ENCODE results near the gene IFT88. TPM values are rescaled to one million over a fixed set of nuclear protein-coding genes. Genes with fewer than 3 reads are reported as not detected.

The IFT88 gene
- total and polyA plus RNA-seq, 7 experiments from 2014 or later: 5.0 to 17.0 (median 9.8) TPM

DNA sequence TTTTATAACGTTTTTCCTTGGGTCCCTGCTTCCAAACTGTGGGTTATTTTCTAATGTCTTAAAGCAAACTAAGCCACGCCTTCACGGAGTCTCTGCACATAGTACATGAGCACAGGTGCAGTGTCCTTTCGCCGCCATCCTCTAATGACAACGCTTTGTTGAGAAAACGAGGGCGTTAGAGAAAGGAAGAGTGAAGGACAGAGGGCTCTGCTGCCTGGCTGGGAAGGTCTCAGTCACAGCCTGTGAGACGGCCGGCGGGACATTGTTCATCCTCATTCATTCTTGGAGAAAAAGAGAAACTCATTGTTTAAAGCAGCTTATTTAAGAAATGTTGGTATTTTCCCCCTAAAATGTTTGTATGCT is 146.0 kb downstream of the IFT88 start:
- ChIA-PET CTCF (interaction anchor here (0.8 to 2.4 kb wide), 2 partner anchors 79 to 116 kb away, joined by 3 to 19 read pairs; no protein-coding TSS in a partner anchor), POLR2A (no interaction called here)
- Mint-ChIP-seq H3K9me3 (peaks cover 0 to 3% (median 0%) of the 10 kb centered on the region in 11 donors), H3K4me1 (peaks cover 5 to 13% (median 8%) of the 10 kb centered on the region in 7 donors), H3K36me3 (no peaks in the 10 kb centered on the region), H3K4me3 (peak overlapping the region in 2 of 10 donors; percentile 5 to 46), H3K27ac (no peak overlapping the region), H3K27me3 (peaks cover 0 to 7% (median 6%) of the 10 kb centered on the region in 5 donors)
- Histone ChIP-seq H3K27me3 (ENCODE audit: control insufficient read depth in 2 of 2, insufficient read depth in 2 of 2, low read length in 2 of 2) (no peaks in the 10 kb centered on the region), H3K36me3 (ENCODE audit: control insufficient read depth in 2 of 3, insufficient read depth in 3 of 3, low read length in 3 of 3) (no peaks in the 10 kb centered on the region), H3K4me1 (ENCODE audit: control insufficient read depth in 2 of 2, insufficient read depth in 2 of 2, low read length in 2 of 2) (no peaks in the 10 kb centered on the region), H3K27ac (ENCODE audit: low read depth, low read length) (no peak overlapping the region), H3K4me3 (ENCODE audit: low read length) (no peak overlapping the region), H3K9me3 (ENCODE audit: control insufficient read depth in 2 of 3, low read length in 3 of 3) (no peaks in the 10 kb centered on the region)
- ATAC-seq: no peak
- DNase-seq: no peak
- intact Hi-C loops (cut with micrococcal nuclease): loop anchor here in 1 of 2 donors (2.0 to 5.0 kb wide), 2 partner anchors 60 to 516 kb away; partner anchors contain the start of gene EEF1AKMT1

DNA sequence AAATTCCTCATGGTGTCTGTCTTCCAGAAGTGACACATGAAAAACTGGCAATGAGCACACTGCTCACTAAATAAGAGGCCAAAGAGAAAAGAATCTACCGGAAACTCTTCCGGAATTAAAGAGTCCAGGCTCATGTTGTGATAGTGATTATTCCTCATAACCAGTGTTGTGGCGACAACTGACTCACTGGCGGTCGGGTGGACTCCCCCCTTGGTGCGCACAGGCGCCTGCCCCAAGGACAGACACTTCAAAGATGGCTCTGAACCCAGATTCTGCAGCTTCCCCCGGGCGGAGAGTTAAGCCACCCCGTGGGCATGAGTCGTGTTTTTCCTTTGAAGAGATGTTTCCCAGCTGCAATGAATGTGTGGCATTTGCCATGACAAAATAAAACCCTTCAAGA is 146.8 kb downstream of the IFT88 start:
- intact Hi-C loops (cut with micrococcal nuclease): loop anchor here in 1 of 2 donors (2.0 to 5.0 kb wide), 2 partner anchors 59 to 516 kb away; partner anchors contain the start of gene EEF1AKMT1
- H3K4me3 Mint-ChIP-seq: no peak overlapping the region
- no peak overlapping the region for H3K27ac ChIP-seq (ENCODE audit: low read depth, low read length)
- no peak overlapping the region for H3K27ac Mint-ChIP-seq
- H3K36me3 ChIP-seq (ENCODE audit: control insufficient read depth in 2 of 3, insufficient read depth in 3 of 3, low read length in 3 of 3): no peaks in the 10 kb centered on the region
- peaks cover 0 to 3% (median 0%) of the 10 kb centered on the region in 11 donors for H3K9me3 Mint-ChIP-seq
- ChIA-PET POLR2A (no interaction called here), CTCF (interaction anchor here (0.7 to 2.4 kb wide), 4 partner anchors 80 to 215 kb away, joined by 3 to 19 read pairs (median 3); no protein-coding TSS in a partner anchor)
- H3K4me1 ChIP-seq (ENCODE audit: control insufficient read depth in 2 of 2, insufficient read depth in 2 of 2, low read length in 2 of 2): no peaks in the 10 kb centered on the region
- peaks cover 0 to 7% (median 6%) of the 10 kb centered on the region in 5 donors for H3K27me3 Mint-ChIP-seq
- ATAC-seq: no peak
- no peak overlapping the region for H3K4me3 ChIP-seq (ENCODE audit: low read length)
- no peaks in the 10 kb centered on the region for H3K9me3 ChIP-seq (ENCODE audit: control insufficient read depth in 2 of 3, low read length in 3 of 3)
- no peaks in the 10 kb centered on the region for H3K36me3 Mint-ChIP-seq
- peaks cover 5 to 13% (median 8%) of the 10 kb centered on the region in 7 donors for H3K4me1 Mint-ChIP-seq
- no peaks in the 10 kb centered on the region for H3K27me3 ChIP-seq (ENCODE audit: control insufficient read depth in 2 of 2, insufficient read depth in 2 of 2, low read length in 2 of 2)
- no peak for DNase-seq

DNA sequence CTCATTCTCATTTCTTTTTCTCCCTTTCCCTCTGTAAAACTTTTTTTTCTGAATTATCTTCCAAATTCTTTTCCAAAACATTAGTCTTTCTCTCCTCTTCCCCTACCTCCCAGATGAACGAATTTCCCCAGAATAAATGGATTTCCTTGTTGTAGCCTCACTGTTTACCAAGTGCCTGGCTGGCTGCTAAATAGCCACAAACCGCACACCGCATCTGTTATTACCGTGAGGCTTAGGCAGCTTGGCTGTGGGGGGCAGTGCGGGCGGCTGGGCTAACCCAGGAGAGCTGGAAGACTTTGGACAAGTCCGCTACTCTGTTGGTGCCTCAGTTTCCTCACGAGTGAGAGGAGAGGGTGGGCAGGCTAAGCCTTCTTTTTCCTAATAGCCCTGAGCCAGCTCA is 147.2 kb downstream of the IFT88 start:
- Mint-ChIP-seq H3K4me1 (peaks cover 5 to 13% (median 8%) of the 10 kb centered on the region in 7 donors), H3K9me3 (peaks cover 0 to 3% (median 0%) of the 10 kb centered on the region in 11 donors), H3K4me3 (no peak overlapping the region), H3K27me3 (peaks cover 0 to 7% (median 6%) of the 10 kb centered on the region in 5 donors), H3K36me3 (no peaks in the 10 kb centered on the region), H3K27ac (no peak overlapping the region)
- Histone ChIP-seq H3K36me3 (ENCODE audit: control insufficient read depth in 2 of 3, insufficient read depth in 3 of 3, low read length in 3 of 3) (no peaks in the 10 kb centered on the region), H3K9me3 (ENCODE audit: control insufficient read depth in 2 of 3, low read length in 3 of 3) (no peaks in the 10 kb centered on the region), H3K27me3 (ENCODE audit: control insufficient read depth in 2 of 2, insufficient read depth in 2 of 2, low read length in 2 of 2) (no peaks in the 10 kb centered on the region), H3K4me1 (ENCODE audit: control insufficient read depth in 2 of 2, insufficient read depth in 2 of 2, low read length in 2 of 2) (no peaks in the 10 kb centered on the region), H3K27ac (ENCODE audit: low read depth, low read length) (no peak overlapping the region), H3K4me3 (ENCODE audit: low read length) (no peak overlapping the region)
- DNase-seq: no peak
- ATAC-seq: no peak
- ChIA-PET CTCF (interaction anchor here (0.7 to 1.2 kb wide), 3 partner anchors 210 to 215 kb away, joined by 3 read pairs; no protein-coding TSS in a partner anchor), POLR2A (no interaction called here)
- intact Hi-C loops (cut with micrococcal nuclease): loop anchor here in 1 of 2 donors (5.0 kb wide), 1 partner anchor 517 kb away; no protein-coding TSS in a partner anchor

DNA sequence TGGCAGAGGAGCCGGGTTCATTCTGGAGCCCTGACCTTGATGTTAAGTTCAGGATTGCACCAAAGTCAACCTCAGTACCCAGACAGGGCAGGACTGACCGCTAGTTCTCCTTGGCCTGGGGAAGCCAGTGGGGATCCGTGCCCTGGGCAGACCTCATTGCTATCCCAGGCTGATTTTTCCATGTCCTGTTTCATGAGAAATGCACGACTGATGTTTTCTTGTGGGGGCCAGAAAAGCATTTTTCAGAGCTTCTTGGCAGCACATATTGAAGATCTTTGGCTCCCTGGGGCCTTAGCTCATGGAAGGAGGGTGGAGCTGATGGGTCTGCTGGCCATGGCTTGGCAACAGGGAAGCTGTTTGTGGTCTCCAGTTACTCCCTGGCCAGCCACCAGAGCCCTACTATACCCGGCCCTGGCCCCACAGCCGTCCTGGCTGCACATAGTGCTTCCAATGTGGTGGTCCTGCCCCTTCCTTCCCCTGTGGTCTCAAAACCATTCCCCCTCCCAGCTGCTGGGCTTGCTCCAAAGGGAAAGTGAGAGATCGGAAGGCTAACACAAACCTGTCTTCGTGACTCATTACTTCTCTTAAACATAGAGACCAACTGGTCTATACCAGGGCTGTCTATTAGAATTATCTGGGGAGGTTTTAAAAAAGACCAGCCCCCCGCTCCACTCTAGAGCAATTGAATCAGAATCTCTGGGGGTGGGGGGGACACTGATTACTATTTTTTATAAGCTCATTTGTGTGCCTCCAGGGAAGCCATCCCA is 147.8 kb downstream of the IFT88 start:
- peaks cover 0 to 7% (median 6%) of the 10 kb centered on the region in 5 donors for H3K27me3 Mint-ChIP-seq
- no peaks in the 10 kb centered on the region for H3K9me3 ChIP-seq (ENCODE audit: control insufficient read depth in 2 of 3, low read length in 3 of 3)
- no peaks in the 10 kb centered on the region for H3K36me3 ChIP-seq (ENCODE audit: control insufficient read depth in 2 of 3, insufficient read depth in 3 of 3, low read length in 3 of 3)
- ATAC-seq: no peak
- CTCF ChIA-PET: interaction anchor here (0.6 to 1.5 kb wide), 6 partner anchors 16 to 518 kb away, joined by 3 to 11 read pairs (median 3); no protein-coding TSS in a partner anchor
- no peak overlapping the region for H3K4me3 ChIP-seq (ENCODE audit: low read length)
- H3K4me1 ChIP-seq (ENCODE audit: control insufficient read depth in 2 of 2, insufficient read depth in 2 of 2, low read length in 2 of 2): no peaks in the 10 kb centered on the region
- DNase-seq: no peak
- H3K27ac Mint-ChIP-seq: no peak overlapping the region
- H3K36me3 Mint-ChIP-seq: no peaks in the 10 kb centered on the region
- intact Hi-C loops (cut with micrococcal nuclease): loop anchor here in 1 of 2 donors (5.0 kb wide), 1 partner anchor 517 kb away; no protein-coding TSS in a partner anchor
- POLR2A ChIA-PET: no interaction called here
- peaks cover 5 to 13% (median 8%) of the 10 kb centered on the region in 7 donors for H3K4me1 Mint-ChIP-seq
- no peak overlapping the region for H3K27ac ChIP-seq (ENCODE audit: low read depth, low read length)
- H3K4me3 Mint-ChIP-seq: no peak overlapping the region
- no peaks in the 10 kb centered on the region for H3K27me3 ChIP-seq (ENCODE audit: control insufficient read depth in 2 of 2, insufficient read depth in 2 of 2, low read length in 2 of 2)
- peaks cover 0 to 3% (median 0%) of the 10 kb centered on the region in 11 donors for H3K9me3 Mint-ChIP-seq

DNA sequence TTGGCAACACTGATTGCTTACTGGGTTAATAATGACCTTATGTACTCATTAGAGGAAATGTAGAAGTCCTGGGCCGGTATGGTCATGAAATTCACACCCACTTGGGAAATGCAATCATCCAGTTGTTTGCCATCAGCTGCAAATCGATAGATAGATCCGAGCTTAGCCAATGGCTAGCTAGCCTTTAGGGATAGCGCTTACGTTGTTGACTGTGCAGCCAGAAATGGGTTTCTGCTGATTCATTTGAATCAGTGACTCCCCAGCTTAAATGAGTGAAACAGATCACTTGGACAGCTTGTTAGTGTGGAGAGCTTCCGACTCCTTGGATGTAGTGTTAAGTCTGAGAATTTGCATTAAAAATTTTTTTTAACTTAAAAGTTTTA is 148.4 kb downstream of the IFT88 start:
- no peaks in the 10 kb centered on the region for H3K36me3 Mint-ChIP-seq
- Histone ChIP-seq H3K27me3 (ENCODE audit: control insufficient read depth in 2 of 2, insufficient read depth in 2 of 2, low read length in 2 of 2) (no peaks in the 10 kb centered on the region), H3K4me1 (ENCODE audit: control insufficient read depth in 2 of 2, insufficient read depth in 2 of 2, low read length in 2 of 2) (no peaks in the 10 kb centered on the region), H3K9me3 (ENCODE audit: control insufficient read depth in 2 of 3, low read length in 3 of 3) (no peaks in the 10 kb centered on the region), H3K36me3 (ENCODE audit: control insufficient read depth in 2 of 3, insufficient read depth in 3 of 3, low read length in 3 of 3) (no peaks in the 10 kb centered on the region), H3K27ac (ENCODE audit: low read depth, low read length) (no peak overlapping the region), H3K4me3 (ENCODE audit: low read length) (no peak overlapping the region)
- DNase-seq (no peak), ATAC-seq (no peak)
- ChIA-PET POLR2A (no interaction called here), CTCF (interaction anchor here (0.6 to 1.5 kb wide), 3 partner anchors 16 to 519 kb away, joined by 3 to 11 read pairs (median 4); no protein-coding TSS in a partner anchor)
- peaks cover 0 to 3% (median 0%) of the 10 kb centered on the region in 11 donors for H3K9me3 Mint-ChIP-seq
- intact Hi-C loops (cut with micrococcal nuclease): no loop called here
- H3K4me1 Mint-ChIP-seq: peaks cover 5 to 13% (median 8%) of the 10 kb centered on the region in 7 donors
- peaks cover 0 to 7% (median 6%) of the 10 kb centered on the region in 5 donors for H3K27me3 Mint-ChIP-seq
- no peak overlapping the region for H3K4me3 Mint-ChIP-seq
- no peak overlapping the region for H3K27ac Mint-ChIP-seq

DNA sequence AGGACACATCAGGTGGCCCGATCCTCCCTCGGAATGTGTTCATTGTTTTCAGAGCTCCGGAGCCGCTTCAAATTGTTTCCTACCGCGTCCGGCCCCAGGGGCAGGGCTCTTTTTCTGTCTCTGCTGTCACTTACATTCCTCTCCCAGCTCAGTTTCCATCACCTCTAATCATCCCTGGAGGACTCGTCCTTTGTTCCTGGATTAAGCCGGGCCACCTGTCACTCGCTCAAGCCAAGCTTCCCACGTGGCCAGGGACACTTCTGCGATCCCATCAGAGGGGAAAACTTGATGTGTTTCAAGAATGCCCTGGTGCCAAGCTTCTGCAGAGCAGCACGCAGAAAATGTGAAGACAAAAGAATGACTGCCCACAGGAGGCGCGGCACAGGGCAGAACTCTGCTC is 150.0 kb downstream of the IFT88 start:
- ChIA-PET POLR2A (no interaction called here), CTCF (interaction anchor here (0.7 to 0.9 kb wide), 2 partner anchors 22 to 110 kb away, joined by 3 read pairs; no protein-coding TSS in a partner anchor)
- H3K4me1 Mint-ChIP-seq: peaks cover 5 to 15% (median 9%) of the 10 kb centered on the region in 7 donors

More for the DNA sequence above, 150.0 kb downstream of the IFT88 start:
- Mint-ChIP-seq H3K4me3 (no peak overlapping the region), H3K9me3 (peaks cover 0 to 2% (median 0%) of the 10 kb centered on the region in 11 donors), H3K27ac (no peak overlapping the region), H3K27me3 (peaks cover 0 to 14% (median 11%) of the 10 kb centered on the region in 5 donors), H3K36me3 (no peaks in the 10 kb centered on the region)
- intact Hi-C loops (cut with micrococcal nuclease): no loop called here
- Histone ChIP-seq H3K4me1 (ENCODE audit: control insufficient read depth in 2 of 2, insufficient read depth in 2 of 2, low read length in 2 of 2) (no peaks in the 10 kb centered on the region), H3K36me3 (ENCODE audit: control insufficient read depth in 2 of 3, insufficient read depth in 3 of 3, low read length in 3 of 3) (no peaks in the 10 kb centered on the region), H3K27me3 (ENCODE audit: control insufficient read depth in 2 of 2, insufficient read depth in 2 of 2, low read length in 2 of 2) (no peaks in the 10 kb centered on the region), H3K4me3 (ENCODE audit: low read length) (no peak overlapping the region), H3K9me3 (ENCODE audit: control insufficient read depth in 2 of 3, low read length in 3 of 3) (no peaks in the 10 kb centered on the region), H3K27ac (ENCODE audit: low read depth, low read length) (no peak overlapping the region)
- DNase-seq (no peak), ATAC-seq (no peak)

Data from naive thymus-derived CD4-positive, alpha-beta T cell (primary cell).